ENCODE results near the gene SKP2.

Gene SKP2

GRCh38 chr5:36156619-36157018 is 4.7 kb downstream of the SKP2 start:
- H3K9ac ChIP-seq (ENCODE audit: low read length) = no peak overlapping the region
- no peak overlapping the region for H3K4me3 ChIP-seq (ENCODE audit: low read depth, low read length)
- no peaks in the 10 kb centered on the region for H3K9me3 ChIP-seq (ENCODE audit: control insufficient read depth, insufficient read depth, low read depth, low read length)
- H3K36me3 ChIP-seq (ENCODE audit: control insufficient read depth, insufficient read depth, low read length) = peaks cover 77% of the 10 kb centered on the region
- H3K27ac ChIP-seq (ENCODE audit: low read depth, low read length) = no peak overlapping the region
- no peaks in the 10 kb centered on the region for H3K27me3 ChIP-seq (ENCODE audit: control insufficient read depth, insufficient read depth, low read length)
- H3K4me1 ChIP-seq (ENCODE audit: control insufficient read depth, insufficient read depth, low read length) = peaks cover 8% of the 10 kb centered on the region

GRCh38 chr5:36158144-36158543 is 6.2 kb downstream of the SKP2 start:
- Histone ChIP-seq H3K27ac (ENCODE audit: low read depth, low read length) (no peak overlapping the region), H3K9ac (ENCODE audit: low read length) (no peak overlapping the region), H3K27me3 (ENCODE audit: control insufficient read depth, insufficient read depth, low read length) (no peaks in the 10 kb centered on the region), H3K9me3 (ENCODE audit: control insufficient read depth, insufficient read depth, low read depth, low read length) (no peaks in the 10 kb centered on the region), H3K4me1 (ENCODE audit: control insufficient read depth, insufficient read depth, low read length) (peaks cover 7% of the 10 kb centered on the region), H3K4me3 (ENCODE audit: low read depth, low read length) (no peak overlapping the region), H3K36me3 (ENCODE audit: control insufficient read depth, insufficient read depth, low read length) (peaks cover 92% of the 10 kb centered on the region)

- no peaks in the 10 kb centered on the region for H3K9me3 ChIP-seq (ENCODE audit: control insufficient read depth, insufficient read depth, low read depth, low read length)
- H3K9ac ChIP-seq (ENCODE audit: low read length) = no peak overlapping the region
- H3K27me3 ChIP-seq (ENCODE audit: control insufficient read depth, insufficient read depth, low read length) = no peaks in the 10 kb centered on the region
- H3K4me1 ChIP-seq (ENCODE audit: control insufficient read depth, insufficient read depth, low read length) = peaks cover 4% of the 10 kb centered on the region; the same call in 1 of the 2 replicates
- H3K36me3 ChIP-seq (ENCODE audit: control insufficient read depth, insufficient read depth, low read length) = peaks cover 99% of the 10 kb centered on the region
- no peak overlapping the region for H3K27ac ChIP-seq (ENCODE audit: low read depth, low read length)
- no peak overlapping the region for H3K4me3 ChIP-seq (ENCODE audit: low read depth, low read length)
Measured at GRCh38 chr5:36160617-36161016, 8.7 kb downstream of the SKP2 start.

DNA sequence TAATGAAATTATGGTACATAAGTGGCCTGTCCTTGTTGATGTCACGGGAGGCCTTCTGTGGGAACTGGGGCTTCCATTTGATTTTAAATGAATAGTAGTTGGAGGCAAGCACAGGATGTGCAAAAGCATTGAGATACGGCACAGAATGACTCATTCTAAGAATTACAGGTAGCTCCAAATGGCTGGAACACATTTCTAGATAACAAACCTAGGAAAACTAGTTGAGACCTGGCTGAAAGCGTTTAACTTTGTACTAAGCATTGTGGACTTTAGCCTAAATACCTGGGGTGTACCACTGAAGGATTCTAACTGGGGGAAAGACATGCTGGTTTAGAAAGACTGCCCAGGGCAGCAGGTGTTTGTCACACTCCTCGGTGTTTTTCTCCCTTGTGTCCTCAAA is 9.4 kb downstream of the SKP2 start:
- Histone ChIP-seq H3K27me3 (ENCODE audit: control insufficient read depth, insufficient read depth, low read length) (no peaks in the 10 kb centered on the region), H3K4me1 (ENCODE audit: control insufficient read depth, insufficient read depth, low read length) (no peaks in the 10 kb centered on the region), H3K36me3 (ENCODE audit: control insufficient read depth, insufficient read depth, low read length) (peaks cover 97% of the 10 kb centered on the region), H3K4me3 (ENCODE audit: low read depth, low read length) (no peak overlapping the region), H3K9me3 (ENCODE audit: control insufficient read depth, insufficient read depth, low read depth, low read length) (no peaks in the 10 kb centered on the region), H3K9ac (ENCODE audit: low read length) (no peak overlapping the region), H3K27ac (ENCODE audit: low read depth, low read length) (no peak overlapping the region)

DNA sequence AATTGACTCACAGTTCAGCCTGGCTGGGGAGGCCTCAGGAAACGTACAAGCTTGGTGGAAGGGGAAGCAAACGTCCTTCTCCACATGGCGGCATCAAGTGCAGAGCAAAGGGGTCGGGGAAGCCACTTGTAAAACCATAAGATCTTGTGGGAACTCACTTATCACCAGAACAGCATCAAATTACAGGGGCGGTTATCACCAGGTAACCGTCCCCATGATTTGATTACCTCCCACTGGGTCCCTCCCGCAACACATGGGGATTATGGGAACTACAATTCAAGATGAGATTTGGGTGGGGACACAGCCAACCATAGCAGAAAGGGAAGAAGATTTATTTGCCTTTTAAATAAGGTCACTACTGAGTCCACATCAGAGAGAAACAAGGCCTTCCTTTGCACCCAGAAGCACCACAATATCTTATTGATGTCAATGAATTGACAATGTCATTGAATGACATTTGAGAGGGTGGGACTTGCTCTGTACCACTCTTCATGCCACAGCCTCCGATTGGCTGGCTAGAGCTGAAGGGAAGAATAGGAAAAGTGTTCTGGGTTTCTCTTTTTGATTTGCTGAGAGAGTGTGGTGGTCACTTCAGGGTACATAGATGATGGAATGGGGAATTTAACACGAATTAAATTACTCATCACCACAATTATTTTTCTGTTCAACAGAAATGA is 11.0 kb downstream of the SKP2 start:
- H3K9me3 ChIP-seq (ENCODE audit: control insufficient read depth, insufficient read depth, low read depth, low read length) = no peaks in the 10 kb centered on the region
- H3K4me3 ChIP-seq (ENCODE audit: low read depth, low read length) = no peak overlapping the region
- H3K36me3 ChIP-seq (ENCODE audit: control insufficient read depth, insufficient read depth, low read length) = peaks cover 95% of the 10 kb centered on the region
- no peak overlapping the region for H3K27ac ChIP-seq (ENCODE audit: low read depth, low read length)
- H3K9ac ChIP-seq (ENCODE audit: low read length) = no peak overlapping the region
- no peaks in the 10 kb centered on the region for H3K4me1 ChIP-seq (ENCODE audit: control insufficient read depth, insufficient read depth, low read length)
- H3K27me3 ChIP-seq (ENCODE audit: control insufficient read depth, insufficient read depth, low read length) = no peaks in the 10 kb centered on the region

- Histone ChIP-seq H3K9me3 (ENCODE audit: control insufficient read depth, insufficient read depth, low read depth, low read length) (no peaks in the 10 kb centered on the region), H3K36me3 (ENCODE audit: control insufficient read depth, insufficient read depth, low read length) (peaks cover 93% of the 10 kb centered on the region), H3K27me3 (ENCODE audit: control insufficient read depth, insufficient read depth, low read length) (no peaks in the 10 kb centered on the region), H3K4me3 (ENCODE audit: low read depth, low read length) (no peak overlapping the region), H3K9ac (ENCODE audit: low read length) (no peak overlapping the region), H3K27ac (ENCODE audit: low read depth, low read length) (no peak overlapping the region), H3K4me1 (ENCODE audit: control insufficient read depth, insufficient read depth, low read length) (no peaks in the 10 kb centered on the region)
Measured at GRCh38 chr5:36164461-36164860, 12.6 kb downstream of the SKP2 start.

GRCh38 chr5:36168737-36169136 is 16.8 kb downstream of the SKP2 start:
- Histone ChIP-seq H3K4me3 (ENCODE audit: low read depth, low read length) (no peak overlapping the region), H3K27me3 (ENCODE audit: control insufficient read depth, insufficient read depth, low read length) (no peaks in the 10 kb centered on the region), H3K27ac (ENCODE audit: low read depth, low read length) (no peak overlapping the region), H3K4me1 (ENCODE audit: control insufficient read depth, insufficient read depth, low read length) (no peaks in the 10 kb centered on the region), H3K36me3 (ENCODE audit: control insufficient read depth, insufficient read depth, low read length) (peaks cover 94% of the 10 kb centered on the region), H3K9me3 (ENCODE audit: control insufficient read depth, insufficient read depth, low read depth, low read length) (no peaks in the 10 kb centered on the region), H3K9ac (ENCODE audit: low read length) (no peak overlapping the region)

GRCh38 chr5:36170832-36171424 is 19.0 kb downstream of the SKP2 start:
- Histone ChIP-seq H3K9ac (ENCODE audit: low read length) (no peak overlapping the region), H3K27me3 (ENCODE audit: control insufficient read depth, insufficient read depth, low read length) (no peaks in the 10 kb centered on the region), H3K27ac (ENCODE audit: low read depth, low read length) (no peak overlapping the region), H3K9me3 (ENCODE audit: control insufficient read depth, insufficient read depth, low read depth, low read length) (no peaks in the 10 kb centered on the region), H3K36me3 (ENCODE audit: control insufficient read depth, insufficient read depth, low read length) (peaks cover 93% of the 10 kb centered on the region), H3K4me1 (ENCODE audit: control insufficient read depth, insufficient read depth, low read length) (no peaks in the 10 kb centered on the region), H3K4me3 (ENCODE audit: low read depth, low read length) (no peak overlapping the region)

GRCh38 chr5:36172599-36172998 is 20.7 kb downstream of the SKP2 start:
- Histone ChIP-seq H3K27ac (ENCODE audit: low read depth, low read length) (no peak overlapping the region), H3K36me3 (ENCODE audit: control insufficient read depth, insufficient read depth, low read length) (peaks cover 89% of the 10 kb centered on the region), H3K4me3 (ENCODE audit: low read depth, low read length) (no peak overlapping the region), H3K9me3 (ENCODE audit: control insufficient read depth, insufficient read depth, low read depth, low read length) (no peaks in the 10 kb centered on the region), H3K4me1 (ENCODE audit: control insufficient read depth, insufficient read depth, low read length) (no peaks in the 10 kb centered on the region), H3K9ac (ENCODE audit: low read length) (no peak overlapping the region), H3K27me3 (ENCODE audit: control insufficient read depth, insufficient read depth, low read length) (no peaks in the 10 kb centered on the region)

GRCh38 chr5:36173426-36173825 is 21.5 kb downstream of the SKP2 start:
- H3K9me3 ChIP-seq (ENCODE audit: control insufficient read depth, insufficient read depth, low read depth, low read length) = no peaks in the 10 kb centered on the region
- peaks cover 89% of the 10 kb centered on the region for H3K36me3 ChIP-seq (ENCODE audit: control insufficient read depth, insufficient read depth, low read length)
- H3K4me3 ChIP-seq (ENCODE audit: low read depth, low read length) = no peak overlapping the region
- H3K27me3 ChIP-seq (ENCODE audit: control insufficient read depth, insufficient read depth, low read length) = no peaks in the 10 kb centered on the region
- H3K27ac ChIP-seq (ENCODE audit: low read depth, low read length) = no peak overlapping the region
- no peaks in the 10 kb centered on the region for H3K4me1 ChIP-seq (ENCODE audit: control insufficient read depth, insufficient read depth, low read length)
- H3K9ac ChIP-seq (ENCODE audit: low read length) = no peak overlapping the region

DNA sequence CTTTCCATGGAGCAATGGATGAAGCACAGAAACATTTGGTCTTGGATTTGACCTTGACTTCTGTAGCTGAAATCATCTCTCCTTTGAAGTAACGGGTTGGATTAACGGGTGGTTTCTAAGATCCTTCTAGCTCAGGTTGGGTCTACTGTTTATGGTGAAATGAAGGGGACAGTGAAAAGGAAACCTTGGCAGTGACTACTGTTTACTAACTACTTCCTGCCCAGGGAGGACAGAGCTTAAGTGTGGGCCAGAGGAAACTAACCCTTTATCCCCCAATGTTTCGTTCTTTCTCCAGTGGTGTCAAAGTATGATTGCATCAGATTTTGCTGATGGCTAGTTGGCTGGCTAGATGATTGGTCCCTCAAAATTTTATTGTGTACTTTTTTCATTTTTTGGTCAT is 22.2 kb downstream of the SKP2 start:
- Histone ChIP-seq H3K9ac (ENCODE audit: low read length) (no peak overlapping the region), H3K27me3 (ENCODE audit: control insufficient read depth, insufficient read depth, low read length) (no peaks in the 10 kb centered on the region), H3K9me3 (ENCODE audit: control insufficient read depth, insufficient read depth, low read depth, low read length) (no peaks in the 10 kb centered on the region), H3K27ac (ENCODE audit: low read depth, low read length) (no peak overlapping the region), H3K36me3 (ENCODE audit: control insufficient read depth, insufficient read depth, low read length) (peaks cover 90% of the 10 kb centered on the region), H3K4me3 (ENCODE audit: low read depth, low read length) (no peak overlapping the region), H3K4me1 (ENCODE audit: control insufficient read depth, insufficient read depth, low read length) (no peaks in the 10 kb centered on the region)
